Chondrocyte (in vitro differentiated cells): ENCODE measurements around the gene GAS7. TPM values are rescaled to one million over a fixed set of nuclear protein-coding genes. Genes with fewer than 3 reads are reported as not detected.

Experiments
- DNase-seq: peaks from one replicate; pipeline ENCODE4 v3.0.0; 2021; ENCODE audit warnings: mixed read lengths, low spot score
- H3K27ac Mint-ChIP-seq: one replicate; pipeline ENCODE4 v1.8.0; 2021; ENCODE audit warnings: mild to moderate bottlenecking, moderate library complexity, mixed read lengths; ENCODE audit not compliant: unreplicated experiment
- H3K27me3 Mint-ChIP-seq: 2 replicates; pipeline ENCODE4 v1.8.0; 2021; ENCODE audit warnings: low read depth, mixed read lengths
- H3K36me3 Mint-ChIP-seq: 2 replicates; pipeline ENCODE4 v1.8.0; 2021; ENCODE audit warnings: low read depth, mixed read lengths
- H3K4me1 Mint-ChIP-seq: 2 replicates; pipeline ENCODE4 v1.8.0; 2021; ENCODE audit warnings: low read depth, mild to moderate bottlenecking, mixed read lengths
- H3K4me3 Mint-ChIP-seq: one replicate; pipeline ENCODE4 v1.8.0; 2021; ENCODE audit warnings: mild to moderate bottlenecking, moderate library complexity, mixed read lengths; ENCODE audit not compliant: unreplicated experiment
- H3K9me3 Mint-ChIP-seq: 2 replicates; pipeline ENCODE4 v1.8.0; 2021; ENCODE audit warnings: low read depth, mixed read lengths
- CTCF ChIP-seq: fragments of 200-600 bp; sonication (generic); IDR thresholded peaks from 2 replicates; pipeline ENCODE4 v1.5.0; 2021; ENCODE audit warnings: antibody characterized with exemption, mild to moderate bottlenecking, moderate library complexity
- total RNA-seq: library from RNA; stranded (reverse); gene quantifications from 3 replicates; pipeline ENCODE4 v1.2.1, GENCODE V29; 2021

Gene GAS7
- total RNA-seq, 1 donor from 2014 or later: 6.9 TPM

- Mint-ChIP-seq H3K27me3 (peaks cover 3% of the 10 kb centered on the region), H3K36me3 (peaks cover 3% of the 10 kb centered on the region), H3K27ac (peak overlapping the region; percentile 18), H3K9me3 (no peaks in the 10 kb centered on the region), H3K4me1 (peaks cover 23% of the 10 kb centered on the region), H3K4me3 (no peak overlapping the region)
- DNase-seq: no peak
- TF ChIP-seq CTCF: no peak
Measured at GRCh38 chr17:9929871-9930270, 268.5 kb downstream of the GAS7 start.

GRCh38 chr17:9928601-9929333, 269.6 kb downstream of the GAS7 start:
- no peak for DNase-seq
- Mint-ChIP-seq H3K4me3 (no peak overlapping the region), H3K4me1 (peaks cover 27% of the 10 kb centered on the region), H3K27me3 (peaks cover 3% of the 10 kb centered on the region), H3K27ac (peak overlapping the region; percentile 54), H3K36me3 (peaks cover 3% of the 10 kb centered on the region), H3K9me3 (no peaks in the 10 kb centered on the region)
- peak; percentile 86 for TF ChIP-seq CTCF

DNA sequence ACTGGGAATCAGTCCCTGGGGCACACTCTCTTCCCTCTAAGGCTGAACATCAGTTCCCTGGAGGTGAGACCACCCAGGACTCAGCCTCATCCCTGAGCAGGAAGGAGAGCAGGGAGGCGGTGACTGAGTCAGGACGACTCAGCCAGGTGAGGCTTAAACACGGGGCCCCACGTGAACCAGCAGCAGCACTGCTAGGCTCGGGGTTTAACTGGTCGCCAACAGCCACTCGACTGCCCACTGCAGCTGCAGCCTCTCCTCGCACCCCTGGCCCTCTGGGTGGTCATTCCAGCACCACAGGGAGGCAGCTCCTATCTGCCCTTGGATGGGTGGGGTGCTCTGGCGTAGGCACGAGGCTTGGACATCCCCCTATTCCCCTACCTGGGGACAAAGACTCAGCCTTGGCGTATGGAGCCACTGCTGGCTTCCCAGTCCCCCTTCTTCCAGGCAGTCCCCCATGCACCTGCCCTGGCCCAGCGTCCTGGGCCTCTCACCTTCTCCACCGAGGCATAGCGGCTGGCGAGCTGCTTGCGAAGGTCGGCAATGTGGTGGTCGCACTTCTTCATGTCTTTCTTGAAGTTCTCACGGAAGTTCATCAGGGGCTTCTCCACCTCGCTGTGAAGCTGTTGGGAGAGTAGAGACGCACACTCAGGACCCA, 272.1 kb downstream of the GAS7 start:
- Mint-ChIP-seq H3K4me1 (peaks cover 22% of the 10 kb centered on the region), H3K27me3 (no peaks in the 10 kb centered on the region), H3K4me3 (no peak overlapping the region), H3K9me3 (no peaks in the 10 kb centered on the region), H3K27ac (no peak overlapping the region), H3K36me3 (peaks cover 3% of the 10 kb centered on the region)
- no peak for TF ChIP-seq CTCF
- DNase-seq: no peak

DNA sequence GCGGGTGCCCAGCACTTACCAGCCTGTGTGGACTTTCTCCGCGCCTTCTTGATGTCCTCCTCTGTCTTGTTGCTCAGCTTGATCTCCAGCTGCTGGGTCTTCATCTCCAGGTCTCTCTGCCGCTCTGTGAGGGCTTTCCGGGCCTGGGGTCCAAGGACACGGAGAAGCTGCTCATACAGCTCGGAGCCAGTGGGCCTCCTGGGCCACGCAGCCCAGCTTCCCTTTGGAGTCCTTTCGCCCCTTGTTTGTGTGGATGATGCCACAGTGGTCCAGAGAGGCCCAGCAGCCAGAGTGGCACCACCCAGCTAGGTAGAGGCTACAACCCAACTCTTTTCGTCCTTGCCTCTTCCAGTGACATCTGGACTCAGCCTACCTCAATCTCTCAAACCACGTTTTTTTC, 272.9 kb downstream of the GAS7 start:
- DNase-seq: no peak
- H3K27me3 Mint-ChIP-seq: no peaks in the 10 kb centered on the region
- no peak overlapping the region for H3K27ac Mint-ChIP-seq
- no peak overlapping the region for H3K4me3 Mint-ChIP-seq
- peaks cover 22% of the 10 kb centered on the region for H3K4me1 Mint-ChIP-seq
- peaks cover 5% of the 10 kb centered on the region for H3K36me3 Mint-ChIP-seq
- no peak for TF ChIP-seq CTCF
- H3K9me3 Mint-ChIP-seq: no peaks in the 10 kb centered on the region

DNA sequence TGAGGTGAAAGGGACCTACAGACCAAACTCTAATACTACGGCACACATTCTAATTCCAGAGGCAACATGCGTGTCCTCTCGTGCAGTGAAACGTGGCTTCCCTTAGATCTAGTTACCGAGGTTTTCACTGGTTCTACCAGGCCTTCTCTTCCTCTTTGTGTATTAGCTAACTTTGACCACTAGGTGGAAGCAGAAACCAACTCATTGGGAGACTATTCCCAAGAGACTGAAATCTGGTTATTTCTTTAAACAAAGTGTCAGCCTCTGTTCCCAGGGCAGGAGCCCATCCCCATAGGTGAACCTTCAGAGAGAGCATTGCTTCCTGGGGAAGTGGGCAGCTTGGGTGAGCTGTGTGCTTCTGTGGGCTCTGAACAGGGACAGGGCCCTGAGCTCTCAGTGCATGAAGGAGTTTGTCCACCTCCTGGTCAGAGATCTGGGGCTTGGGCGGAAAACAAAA, 273.6 kb downstream of the GAS7 start:
- Mint-ChIP-seq H3K9me3 (no peaks in the 10 kb centered on the region), H3K36me3 (peaks cover 5% of the 10 kb centered on the region), H3K27ac (no peak overlapping the region), H3K4me3 (no peak overlapping the region), H3K4me1 (peaks cover 20% of the 10 kb centered on the region), H3K27me3 (no peaks in the 10 kb centered on the region)
- peak; percentile 95 for TF ChIP-seq CTCF
- DNase-seq: no peak
